Stimulated activated memory B cell treated with anti-CD40 and anti-IgM and Interleukin-4, amounts not matched to agents 10 μg/mL and 1 μg/mL and 100 μg/mL, for 72 hours (primary cell): Measurements from ENCODE around the gene LHFPL2.

Experiments
- ATAC-seq: fragments of 150-1000 bp; cut with Tn5 transposase; 2 replicates; pipeline ENCODE4 v1.10.0; 2021
- H3K27ac Mint-ChIP-seq: one replicate; pipeline ENCODE4 v1.8.0; 2022; ENCODE audit warnings: mild to moderate bottlenecking, mixed read lengths
- H3K27me3 Mint-ChIP-seq: one replicate; pipeline ENCODE4 v1.8.0; 2022; ENCODE audit warnings: mixed read lengths
- H3K36me3 Mint-ChIP-seq: one replicate; pipeline ENCODE4 v1.8.0; 2022; ENCODE audit warnings: mixed read lengths
- H3K4me1 Mint-ChIP-seq: one replicate; pipeline ENCODE4 v1.8.0; 2022; ENCODE audit warnings: mixed read lengths
- H3K4me3 Mint-ChIP-seq: one replicate; pipeline ENCODE4 v1.8.0; 2022; ENCODE audit warnings: mild to moderate bottlenecking, moderate library complexity, mixed read lengths
- H3K9me3 Mint-ChIP-seq: one replicate; pipeline ENCODE4 v1.8.0; 2022; ENCODE audit warnings: mixed read lengths

Gene LHFPL2

DNA sequence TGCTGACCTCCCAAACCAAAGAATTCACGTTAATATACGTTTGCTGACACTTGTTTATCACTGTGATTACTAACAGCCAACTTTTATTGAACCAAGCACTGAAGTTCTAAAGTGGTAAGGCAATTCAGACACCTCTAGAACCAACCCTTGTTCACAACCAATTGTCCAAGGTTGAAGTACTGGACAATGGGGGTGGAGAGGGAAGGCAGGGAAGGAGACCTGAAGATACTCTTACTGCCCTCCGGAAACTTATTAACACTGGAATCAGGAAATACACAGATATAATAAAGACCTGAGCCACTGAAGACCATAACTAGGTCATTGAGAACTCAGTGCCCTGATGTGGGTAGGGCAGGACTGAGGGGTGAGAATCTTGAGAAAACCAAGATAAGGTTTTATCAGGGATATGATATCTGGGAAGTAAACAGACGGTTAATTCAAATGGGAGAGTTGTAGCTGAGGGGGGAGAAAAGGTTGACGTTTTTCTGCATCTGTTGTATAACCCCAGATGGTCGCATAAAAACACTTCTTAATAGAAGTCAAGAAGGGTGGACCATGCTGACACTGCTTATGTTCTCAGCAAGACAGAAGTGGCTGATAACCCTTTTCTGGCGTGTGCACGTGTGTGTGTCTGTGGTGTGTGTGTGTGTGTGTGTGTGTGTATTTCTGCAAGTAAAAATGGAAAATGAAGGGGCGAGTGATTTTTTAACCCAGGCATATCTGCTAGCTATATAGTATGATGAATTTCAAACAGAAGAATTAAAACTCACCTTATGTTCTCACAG, 125.9 kb downstream of the LHFPL2 start:
- H3K27me3 Mint-ChIP-seq, result no peaks in the 10 kb centered on the region
- H3K4me1 Mint-ChIP-seq, result peaks cover 11% of the 10 kb centered on the region
- H3K36me3 Mint-ChIP-seq, result peaks cover 17% of the 10 kb centered on the region
- no peaks in the 10 kb centered on the region for H3K9me3 Mint-ChIP-seq
- H3K4me3 Mint-ChIP-seq, result no peak overlapping the region
- ATAC-seq, result no peak
- no peak overlapping the region for H3K27ac Mint-ChIP-seq

DNA sequence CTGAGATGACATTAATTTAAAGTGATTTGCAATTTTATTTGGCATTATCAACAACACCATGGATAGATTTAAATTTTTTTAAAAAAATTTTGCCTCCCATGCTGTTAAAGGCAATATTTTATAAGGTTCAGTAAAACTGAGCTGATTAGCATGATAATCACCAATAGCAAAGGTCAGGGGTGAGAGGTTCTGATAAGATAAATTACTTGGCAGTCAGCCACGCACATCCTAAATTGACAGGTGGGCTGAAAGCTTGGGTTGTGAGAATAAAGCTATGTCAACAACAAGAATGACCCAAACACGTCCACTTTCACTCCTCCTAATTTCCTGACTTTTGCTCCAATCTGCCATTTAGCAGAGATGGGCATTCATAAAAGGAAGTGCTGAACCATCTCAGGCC, 127.1 kb downstream of the LHFPL2 start:
- Mint-ChIP-seq H3K9me3 (no peaks in the 10 kb centered on the region), H3K27me3 (no peaks in the 10 kb centered on the region)

DNA sequence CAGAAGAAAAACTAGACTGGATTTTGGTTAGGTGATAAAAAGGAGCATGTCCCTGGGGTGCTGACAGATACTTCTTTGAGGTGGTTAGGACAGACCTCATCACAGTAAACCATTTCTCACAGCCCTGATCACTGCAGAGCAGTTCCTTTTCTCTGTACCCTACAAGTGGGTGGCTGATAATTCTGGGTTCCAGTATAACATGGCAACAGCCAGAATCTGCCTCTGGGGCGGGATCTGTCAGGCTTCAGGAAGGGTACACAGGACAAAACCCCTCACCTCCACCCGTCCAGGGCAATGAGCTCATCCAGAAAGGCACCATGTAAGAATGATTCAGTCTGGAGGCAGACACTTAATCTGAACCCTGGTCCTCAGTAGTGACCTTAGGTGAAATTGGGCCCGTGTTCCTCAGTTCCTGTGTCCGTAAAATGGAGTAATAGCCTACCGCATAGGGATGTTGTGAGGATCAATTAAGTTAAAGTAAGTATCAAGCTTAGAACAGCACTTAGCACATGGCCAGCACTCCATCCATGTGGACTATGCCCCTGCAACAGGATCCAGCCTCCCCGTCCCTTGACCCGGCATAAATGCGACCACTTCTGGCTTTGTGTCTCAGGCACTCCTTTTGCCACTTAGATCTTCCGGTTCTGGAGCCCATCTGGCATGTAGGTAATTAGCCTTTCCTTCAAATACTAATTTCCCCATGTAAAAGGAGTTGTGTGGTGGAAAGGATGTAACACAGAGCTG, 129.2 kb downstream of the LHFPL2 start:
- peak; percentile 50 for ATAC-seq
- Mint-ChIP-seq H3K27ac (no peak overlapping the region), H3K4me3 (no peak overlapping the region), H3K36me3 (peaks cover 35% of the 10 kb centered on the region), H3K4me1 (no peaks in the 10 kb centered on the region), H3K27me3 (no peaks in the 10 kb centered on the region), H3K9me3 (no peaks in the 10 kb centered on the region)

More for the DNA sequence above, 127.1 kb downstream of the LHFPL2 start:
- no peak overlapping the region for H3K4me3 Mint-ChIP-seq
- H3K36me3 Mint-ChIP-seq, result peaks cover 23% of the 10 kb centered on the region
- H3K27ac Mint-ChIP-seq, result no peak overlapping the region
- ATAC-seq, result no peak
- peaks cover 7% of the 10 kb centered on the region for H3K4me1 Mint-ChIP-seq

GRCh38 chr5:78518365-78519197, 130.0 kb downstream of the LHFPL2 start:
- no peak for ATAC-seq
- Mint-ChIP-seq H3K27me3 (no peaks in the 10 kb centered on the region), H3K36me3 (peaks cover 38% of the 10 kb centered on the region), H3K27ac (no peak overlapping the region), H3K9me3 (no peaks in the 10 kb centered on the region), H3K4me3 (no peak overlapping the region), H3K4me1 (no peaks in the 10 kb centered on the region)

DNA sequence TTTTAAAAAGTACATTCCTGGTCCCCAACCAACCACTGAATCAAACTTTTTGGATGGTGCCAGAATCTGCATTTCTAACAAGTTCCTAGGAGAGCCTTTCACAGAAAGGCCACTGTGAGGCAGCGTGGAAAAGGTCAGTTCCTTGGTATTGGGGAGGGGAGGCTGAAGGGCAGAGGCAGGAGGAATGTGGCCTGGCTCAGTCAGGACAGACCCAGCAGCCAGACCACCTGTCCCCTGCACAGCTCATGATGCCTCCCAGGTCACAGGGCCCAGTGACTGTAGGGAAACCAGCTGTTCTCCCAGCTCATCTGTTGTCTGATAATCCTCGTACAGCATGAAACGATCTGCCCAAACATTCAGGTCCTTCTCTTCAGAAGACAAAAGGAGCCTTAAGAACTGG, 132.9 kb downstream of the LHFPL2 start:
- no peaks in the 10 kb centered on the region for H3K27me3 Mint-ChIP-seq
- peaks cover 29% of the 10 kb centered on the region for H3K36me3 Mint-ChIP-seq
- no peaks in the 10 kb centered on the region for H3K9me3 Mint-ChIP-seq
- no peak for ATAC-seq
- no peak overlapping the region for H3K4me3 Mint-ChIP-seq
- H3K4me1 Mint-ChIP-seq, result peaks cover 1% of the 10 kb centered on the region
- no peak overlapping the region for H3K27ac Mint-ChIP-seq

- Mint-ChIP-seq H3K27me3 (no peaks in the 10 kb centered on the region), H3K27ac (no peak overlapping the region), H3K4me1 (peaks cover 11% of the 10 kb centered on the region), H3K4me3 (no peak overlapping the region), H3K9me3 (no peaks in the 10 kb centered on the region), H3K36me3 (peaks cover 29% of the 10 kb centered on the region)
- ATAC-seq, result no peak
These were observed 133.9 kb downstream of the LHFPL2 start for GRCh38 chr5:78514427-78515330.

- Mint-ChIP-seq H3K4me3 (no peak overlapping the region), H3K36me3 (peaks cover 29% of the 10 kb centered on the region), H3K27ac (no peak overlapping the region), H3K27me3 (no peaks in the 10 kb centered on the region), H3K9me3 (no peaks in the 10 kb centered on the region), H3K4me1 (peaks cover 17% of the 10 kb centered on the region)
- no peak for ATAC-seq
These were observed 135.1 kb downstream of the LHFPL2 start for GRCh38 chr5:78513441-78513840.

DNA sequence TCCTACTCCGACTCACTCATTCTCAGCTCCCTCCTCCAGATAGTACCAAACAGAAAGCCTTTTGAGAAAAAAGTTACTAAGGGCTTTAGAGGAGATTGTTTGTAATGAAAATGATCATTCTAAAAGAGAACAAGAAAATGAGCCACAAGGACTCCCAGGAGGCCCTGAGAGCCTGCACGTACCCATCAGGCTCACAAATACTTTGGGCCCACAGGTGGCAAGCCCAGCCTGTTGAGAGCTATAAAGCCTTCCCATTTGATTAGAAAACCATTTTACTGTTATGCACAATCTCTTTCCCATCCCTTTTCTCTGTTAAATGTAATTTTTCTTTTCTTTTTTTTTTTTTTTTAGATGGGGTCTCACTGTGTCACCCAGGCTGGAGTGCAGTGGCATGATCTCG, 136.1 kb downstream of the LHFPL2 start:
- no peak for ATAC-seq
- H3K9me3 Mint-ChIP-seq, result no peaks in the 10 kb centered on the region
- peaks cover 29% of the 10 kb centered on the region for H3K36me3 Mint-ChIP-seq
- peaks cover 17% of the 10 kb centered on the region for H3K4me1 Mint-ChIP-seq
- H3K27me3 Mint-ChIP-seq, result no peaks in the 10 kb centered on the region
- no peak overlapping the region for H3K27ac Mint-ChIP-seq
- H3K4me3 Mint-ChIP-seq, result no peak overlapping the region

DNA sequence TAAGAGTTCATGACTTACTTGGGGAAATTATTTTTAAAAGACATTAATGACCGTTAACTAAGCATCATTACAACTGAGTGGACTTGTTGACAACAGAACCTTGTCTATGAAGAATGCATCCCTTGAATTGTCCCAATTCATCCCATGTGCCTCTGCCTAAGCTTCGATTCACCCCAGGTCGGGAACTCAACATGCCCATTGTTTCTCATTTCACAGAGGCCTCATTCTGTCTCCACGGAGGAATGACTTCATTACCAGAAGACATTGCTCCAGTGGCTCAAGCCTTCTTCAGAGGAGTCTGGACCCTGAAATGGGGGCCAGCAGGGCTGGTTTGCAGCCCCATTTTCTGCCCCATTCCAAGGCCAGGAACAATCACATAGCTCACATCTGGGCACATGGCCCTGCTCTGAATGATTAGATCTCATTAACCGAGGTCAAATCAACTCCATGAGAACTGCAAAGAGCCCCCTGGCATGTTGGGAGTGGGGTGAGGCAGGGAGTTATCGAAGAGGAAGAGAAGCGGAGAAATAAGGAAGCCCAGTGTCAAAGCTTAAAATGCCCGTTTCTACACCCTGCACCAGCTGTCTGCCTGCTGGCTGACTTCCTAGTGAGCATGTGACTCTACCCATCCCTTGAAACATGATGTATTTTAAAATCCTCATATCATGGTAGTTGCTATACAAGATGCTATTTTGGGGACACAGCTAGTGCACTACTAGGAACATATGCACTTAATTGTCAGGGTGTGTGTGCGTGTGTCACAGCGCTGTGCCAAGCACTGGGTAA, 137.3 kb downstream of the LHFPL2 start:
- Mint-ChIP-seq H3K27me3 (no peaks in the 10 kb centered on the region), H3K9me3 (no peaks in the 10 kb centered on the region), H3K27ac (no peak overlapping the region), H3K36me3 (peaks cover 23% of the 10 kb centered on the region), H3K4me3 (no peak overlapping the region), H3K4me1 (peaks cover 17% of the 10 kb centered on the region)
- no peak for ATAC-seq

- Mint-ChIP-seq H3K4me3 (peak overlapping the region; percentile 60), H3K36me3 (peaks cover 18% of the 10 kb centered on the region), H3K9me3 (no peaks in the 10 kb centered on the region), H3K27me3 (no peaks in the 10 kb centered on the region), H3K4me1 (peaks cover 17% of the 10 kb centered on the region), H3K27ac (peak overlapping the region; percentile 5)
- ATAC-seq, result peak; percentile 89
These were observed 138.4 kb downstream of the LHFPL2 start for GRCh38 chr5:78509884-78510769.

- Mint-ChIP-seq H3K4me3 (peak overlapping the region; percentile 60), H3K27me3 (no peaks in the 10 kb centered on the region), H3K36me3 (peaks cover 10% of the 10 kb centered on the region), H3K4me1 (peaks cover 17% of the 10 kb centered on the region), H3K27ac (peak overlapping the region; percentile 5), H3K9me3 (no peaks in the 10 kb centered on the region)
- ATAC-seq, result no peak
These were observed 139.3 kb downstream of the LHFPL2 start for GRCh38 chr5:78509145-78509865.

DNA sequence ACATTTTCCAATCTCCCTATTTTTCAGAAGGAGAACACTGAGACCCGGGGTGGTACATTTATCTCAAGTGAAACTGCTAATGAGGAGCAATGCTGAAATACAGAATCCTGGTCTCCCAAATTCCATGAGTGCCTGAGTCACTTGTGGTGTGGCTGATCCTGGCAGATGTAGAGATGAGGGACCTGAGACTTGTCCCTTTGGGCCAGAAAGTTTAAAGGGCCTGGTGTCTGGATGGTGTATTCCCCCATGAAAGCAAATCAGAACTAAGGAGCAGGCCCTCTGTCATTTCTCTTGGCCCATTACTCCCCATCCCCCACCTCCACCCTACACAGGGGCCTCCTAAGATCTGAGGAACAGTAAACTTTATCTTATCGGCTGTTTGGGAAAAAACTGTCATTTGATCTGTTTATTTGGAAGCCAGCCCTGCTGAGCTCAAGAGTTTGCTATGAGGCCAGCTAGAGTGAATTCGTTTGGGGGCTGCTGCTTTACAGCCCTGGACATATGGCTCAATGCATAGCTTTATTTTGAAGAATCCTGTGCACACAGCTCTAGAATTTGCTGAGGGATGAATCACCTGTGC, 140.3 kb downstream of the LHFPL2 start:
- Mint-ChIP-seq H3K36me3 (no peaks in the 10 kb centered on the region), H3K4me1 (peaks cover 17% of the 10 kb centered on the region), H3K9me3 (no peaks in the 10 kb centered on the region), H3K4me3 (no peak overlapping the region), H3K27ac (no peak overlapping the region), H3K27me3 (no peaks in the 10 kb centered on the region)
- no peak for ATAC-seq
